GM18507 (cell line): ENCODE data around the gene PSMA2.

Source experiments
- DNase-seq: peaks from one replicate; pipeline ENCODE4 v3.0.0; 2011; ENCODE audit warnings: low read depth; ENCODE audit not compliant: insufficient read length; ENCODE audit errors: extremely low spot score
- FAIRE-seq: peaks from 2 replicates; lab custom pipeline; 2011; peaks lifted over from hg19 to GRCh38; lab: Jason Lieb, UNC

PSMA2 gene

GRCh38 chr7:42945821-42946626, 14.1 kb upstream of the PSMA2 start:
- FAIRE-seq: peak; percentile 70

GRCh38 chr7:42940985-42941847, 9.2 kb upstream of the PSMA2 start:
- peak; percentile 86 for FAIRE-seq

More at GRCh38 chr7:42945821-42946626, 14.1 kb upstream of the PSMA2 start:
- DNase-seq: no peak

GRCh38 chr7:42939457-42940240, 7.7 kb upstream of the PSMA2 start:
- peak; percentile 29 for FAIRE-seq
- no peak for DNase-seq

More at GRCh38 chr7:42940985-42941847, 9.2 kb upstream of the PSMA2 start:
- DNase-seq: peak; percentile 42

- no peak for DNase-seq
- FAIRE-seq: peak; percentile 65
Observed at GRCh38 chr7:42935861-42936260, 3.9 kb upstream of the PSMA2 start.

- no peak for DNase-seq
- no peak for FAIRE-seq
Observed at GRCh38 chr7:42934291-42934690, 2.3 kb upstream of the PSMA2 start.

GRCh38 chr7:42932811-42933591, 1.0 kb upstream of the PSMA2 start:
- no peak for FAIRE-seq
- no peak for DNase-seq

GRCh38 chr7:42931447-42931833, 534 bp downstream of the PSMA2 start:
- peak; percentile 70 for FAIRE-seq

GRCh38 chr7:42930889-42931288, 1.1 kb downstream of the PSMA2 start:
- no peak for DNase-seq
- FAIRE-seq: no peak

More at GRCh38 chr7:42931447-42931833, 534 bp downstream of the PSMA2 start:
- DNase-seq: no peak

GRCh38 chr7:42929449-42929848, 2.5 kb downstream of the PSMA2 start:
- DNase-seq (no peak), FAIRE-seq (no peak)

GRCh38 chr7:42928754-42929153, 3.2 kb downstream of the PSMA2 start:
- DNase-seq (no peak), FAIRE-seq (no peak)

GRCh38 chr7:42926204-42926603, 5.8 kb downstream of the PSMA2 start:
- FAIRE-seq: no peak
- no peak for DNase-seq

- DNase-seq (no peak), FAIRE-seq (no peak)
Observed at GRCh38 chr7:42925630-42926029, 6.3 kb downstream of the PSMA2 start.

- no peak for FAIRE-seq
- no peak for DNase-seq
Observed at GRCh38 chr7:42924223-42924838, 7.6 kb downstream of the PSMA2 start.

- FAIRE-seq (no peak), DNase-seq (no peak)
Observed at GRCh38 chr7:42922017-42922753, 9.8 kb downstream of the PSMA2 start.

GRCh38 chr7:42915356-42915755, 16.6 kb downstream of the PSMA2 start:
- FAIRE-seq (no peak), DNase-seq (no peak)

GRCh38 chr7:42914421-42915045, 17.4 kb downstream of the PSMA2 start:
- DNase-seq (no peak), FAIRE-seq (no peak)

GRCh38 chr7:42914009-42914408, 18.0 kb downstream of the PSMA2 start:
- FAIRE-seq: no peak
- DNase-seq: no peak

- FAIRE-seq: no peak
- no peak for DNase-seq
Observed at GRCh38 chr7:42913591-42913990, 18.4 kb downstream of the PSMA2 start.
